Neural progenitor cell (in vitro differentiated cells): Measurements from ENCODE around the gene MRTO4.

Experiments used
- EZH2 ChIP-seq: fragments of 200-600 bp; sonication (generic); IDR thresholded peaks from 2 replicates; pipeline ENCODE4 v1.6.1; 2017; ENCODE audit warnings: antibody characterized with exemption, mild to moderate bottlenecking, moderate library complexity
- TF ChIP-seq, protein P1 (sequence below): fragments of 200-600 bp; sonication (generic); IDR thresholded peaks from 2 replicates; pipeline ENCODE4 v1.5.1; 2017; ENCODE audit warnings: antibody characterized with exemption, mild to moderate bottlenecking

DNA sequence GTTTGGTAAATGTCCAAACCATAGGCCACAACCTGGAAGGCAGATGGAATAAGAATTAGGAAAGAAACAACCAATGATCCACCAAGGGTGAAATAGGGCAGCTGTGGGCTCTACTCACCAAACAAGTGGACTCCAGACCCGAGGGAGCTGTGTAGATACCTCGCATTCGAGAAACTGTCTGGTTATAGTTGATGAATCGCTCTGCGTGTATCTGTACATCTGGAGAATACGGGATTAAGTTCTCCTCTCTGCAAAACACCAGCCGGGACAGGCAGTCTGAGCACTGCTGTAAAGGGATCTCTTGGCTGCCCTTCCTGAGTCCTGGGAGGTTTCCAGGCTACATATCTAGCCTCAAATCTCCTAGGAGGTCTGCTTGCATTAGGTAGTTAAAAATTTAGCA is 32.2 kb upstream of the MRTO4 start:
- TF ChIP-seq, protein P1, sequence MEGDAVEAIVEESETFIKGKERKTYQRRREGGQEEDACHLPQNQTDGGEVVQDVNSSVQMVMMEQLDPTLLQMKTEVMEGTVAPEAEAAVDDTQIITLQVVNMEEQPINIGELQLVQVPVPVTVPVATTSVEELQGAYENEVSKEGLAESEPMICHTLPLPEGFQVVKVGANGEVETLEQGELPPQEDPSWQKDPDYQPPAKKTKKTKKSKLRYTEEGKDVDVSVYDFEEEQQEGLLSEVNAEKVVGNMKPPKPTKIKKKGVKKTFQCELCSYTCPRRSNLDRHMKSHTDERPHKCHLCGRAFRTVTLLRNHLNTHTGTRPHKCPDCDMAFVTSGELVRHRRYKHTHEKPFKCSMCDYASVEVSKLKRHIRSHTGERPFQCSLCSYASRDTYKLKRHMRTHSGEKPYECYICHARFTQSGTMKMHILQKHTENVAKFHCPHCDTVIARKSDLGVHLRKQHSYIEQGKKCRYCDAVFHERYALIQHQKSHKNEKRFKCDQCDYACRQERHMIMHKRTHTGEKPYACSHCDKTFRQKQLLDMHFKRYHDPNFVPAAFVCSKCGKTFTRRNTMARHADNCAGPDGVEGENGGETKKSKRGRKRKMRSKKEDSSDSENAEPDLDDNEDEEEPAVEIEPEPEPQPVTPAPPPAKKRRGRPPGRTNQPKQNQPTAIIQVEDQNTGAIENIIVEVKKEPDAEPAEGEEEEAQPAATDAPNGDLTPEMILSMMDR: no peak
- TF ChIP-seq EZH2: no peak
